ENCODE results near the gene FLOT2. TPM values are rescaled to one million over a fixed set of nuclear protein-coding genes. Genes with fewer than 3 reads are reported as not detected.

FLOT2 gene
- total and polyA plus RNA-seq, 10 of the 15 experiments (the other 5 are each of a cell fraction or from before 2014, with no cell fraction given), result 56.8 to 302 (median 149) TPM

DNA sequence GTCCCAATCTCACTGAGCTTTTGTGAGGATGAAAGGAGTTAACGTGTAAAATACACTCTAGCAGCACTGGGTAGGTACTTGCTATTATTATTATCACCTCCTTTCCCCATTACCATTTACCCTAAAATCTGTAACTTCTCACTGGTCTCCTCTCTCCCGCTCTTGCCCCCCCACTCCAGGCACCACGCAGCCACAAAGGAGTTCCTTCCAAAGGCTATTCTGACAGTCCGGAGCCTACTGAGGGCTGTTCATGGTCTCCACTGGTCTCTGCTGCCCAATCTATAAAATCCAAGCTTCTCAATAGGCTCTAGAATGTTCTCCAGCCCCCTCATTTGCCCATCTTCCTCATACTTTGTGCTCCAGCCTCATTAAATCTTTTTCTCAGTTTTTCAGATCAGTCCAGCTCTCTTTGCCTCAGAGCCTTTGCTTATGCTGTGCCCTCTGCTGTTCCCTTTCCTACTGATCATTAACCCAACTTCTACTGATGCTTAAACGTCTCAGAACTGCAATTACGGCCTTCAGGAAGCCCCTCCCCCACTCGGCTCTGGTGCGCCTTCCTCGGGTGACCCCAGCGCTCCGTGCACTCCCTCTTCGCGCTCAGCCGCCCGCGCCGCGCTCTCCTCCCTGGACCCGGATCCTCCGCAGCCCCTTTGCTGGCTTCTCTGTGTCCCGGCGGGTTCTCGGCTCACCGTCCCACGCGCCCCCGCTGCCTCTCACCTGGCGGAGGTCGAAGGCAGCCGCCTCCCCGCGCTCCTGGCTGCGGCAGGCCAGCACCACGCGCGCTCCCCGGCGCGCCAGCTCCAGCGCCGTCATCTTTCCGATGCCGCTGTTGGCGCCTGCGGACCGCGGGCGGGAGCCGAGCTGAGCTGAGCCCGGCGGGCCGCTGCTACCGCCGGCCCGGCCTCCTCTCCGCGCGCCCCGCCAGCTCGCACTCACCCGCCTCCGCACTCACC lies 4.6 kb upstream of the FLOT2 start:
- H3K9me3 ChIP-seq (replicated peaks; ENCODE audit: control insufficient read depth, insufficient read depth, low read length), result no peaks in the 10 kb centered on the region
- 2% methylated on average over 62 of the region's 62 CpGs for WGBS (ENCODE audit: insufficient coverage, insufficient replicate concordance, low lambda C conversion rate, missing lambda C conversion rate)
- peaks cover 0 to 6% of the 10 kb centered on the region in 2 experiments; a peak in 2 of 4 replicates for H3K36me3 ChIP-seq (ENCODE audit: control insufficient read depth in 2 of 2, insufficient read depth in 2 of 2, low read length in 1 of 2)
- ChIA-PET SMC1A (ENCODE audit: uncharacterized antibody, unreplicated experiment) (interaction anchor here (0.6 to 4.6 kb wide), 13 partner anchors 10 to 175 kb away, joined by 3 to 37 read pairs (median 4); partner anchors contain the start of gene FAM222B), RAD21 (ENCODE audit: unreplicated experiment) (interaction anchor here (0.6 to 5.9 kb wide), 16 partner anchors 9 to 255 kb away, joined by 3 to 29 read pairs (median 8); partner anchors contain the start of genes ERAL1, FAM222B, NEK8 and RPL23A), CTCF (interaction anchor here (0.6 to 17.3 kb wide), 27 partner anchors 9 to 180 kb away, joined by 3 to 175 read pairs (median 5); partner anchors contain the start of genes FAM222B, NEK8 and TLCD1), POLR2A (interaction anchor here (0.6 to 2.1 kb wide), 11 partner anchors 8 to 182 kb away, joined by 3 to 10 read pairs (median 5); partner anchors contain the start of genes PHF12, RPL23A and TLCD1)
- FAIRE-seq (peak; percentile 59), DNase-seq (ENCODE audit: low read depth, low spot score) (no peak), ATAC-seq (peak; percentile 42)
- H3K4me3 ChIP-seq, result peak overlapping the region; percentile 82
- peaks cover 19% of the 10 kb centered on the region for H3K4me1 ChIP-seq (ENCODE audit: control insufficient read depth, insufficient read depth, low read length)
- peak overlapping the region; percentile 13 for H3K9ac ChIP-seq (ENCODE audit: control insufficient read depth, insufficient read depth, low read length)
- in situ Hi-C loops (cut with MboI), result no loop called here
- peak overlapping the region; percentile 78 for H2AFZ ChIP-seq (ENCODE audit: control insufficient read depth, low read depth, low read length)
- H3K4me2 ChIP-seq (ENCODE audit: control insufficient read depth, insufficient read depth), result peak overlapping the region; percentile 81
- no peaks in the 10 kb centered on the region for H4K20me1 ChIP-seq (ENCODE audit: control insufficient read depth, insufficient read depth)
- BruUV-seq (replicated peaks), result no TSS peak
- H3K27ac ChIP-seq (ENCODE audit: control insufficient read depth, insufficient read depth), result no peak overlapping the region; the same call in 1 of the 2 replicates
- no peaks in the 10 kb centered on the region for H3K27me3 ChIP-seq (replicated peaks in 1 of 2; ENCODE audit: control insufficient read depth in 2 of 2, insufficient read depth in 2 of 2, low read length in 1 of 2)
- H3K79me2 ChIP-seq (ENCODE audit: control insufficient read depth, insufficient read depth, low read length), result peaks cover 7% of the 10 kb centered on the region
- intact Hi-C loops (cut with micrococcal nuclease; ENCODE audit: unreplicated experiment), result loop anchor here (1.0 to 2.0 kb wide), 3 partner anchors 49 to 175 kb away; partner anchors contain the start of genes PHF12 and TLCD1
- TF ChIP-seq ZZZ3 (IDR thresholded peaks at IDR 0.05; ENCODE audit: control insufficient read depth, insufficient read length, low read depth), result no peak
- no peak; the same call in 1 of the 2 replicates for TF ChIP-seq BACH1 (IDR thresholded peaks at IDR 0.05; ENCODE audit: borderline replicate concordance)
- peak in 1 of 2 experiments; percentile 42; a peak in 1 of 4 replicates for TF ChIP-seq IKZF2 (IDR thresholded peaks at IDR 0.05)
- no peak for TF ChIP-seq TAF1 (IDR thresholded peaks at IDR 0.05; ENCODE audit: borderline replicate concordance, low read depth, low read length)
- TF ChIP-seq POU2F2 (IDR thresholded peaks at IDR 0.05; ENCODE audit: borderline replicate concordance, low read depth, low read length), result no peak
- TF ChIP-seq FOXM1 (IDR thresholded peaks at IDR 0.05; ENCODE audit: low read depth, low read length), result no peak
- TF ChIP-seq RUNX3 (IDR thresholded peaks at IDR 0.05; ENCODE audit: low read length), result peak; percentile 29
- TF ChIP-seq ATF2 (IDR thresholded peaks at IDR 0.05; ENCODE audit: low read length), result no peak
- no peak for TF ChIP-seq TBL1XR1 (IDR thresholded peaks at IDR 0.05; ENCODE audit: low read depth, low read length)
- no peak; the same call in 1 of the 2 replicates for TF ChIP-seq SIN3A (IDR thresholded peaks at IDR 0.05; ENCODE audit: low read depth, low read length)
- 0 out of 2 replicates have a peak, but pooled peaks have one; percentile 30 for TF ChIP-seq ASH2L (IDR thresholded peaks at IDR 0.05; ENCODE audit: borderline replicate concordance, low read depth)
- no peak for TF ChIP-seq MEF2A (IDR thresholded peaks at IDR 0.05; ENCODE audit: insufficient read depth, low read depth, low read length)
- no peak for TF ChIP-seq PRDM15 (CRISPR knock-in tag; IDR thresholded peaks at IDR 0.05)

Data from GM12878 (cell line).